HEK293T (cell line): Measurements from ENCODE around the gene DNAH12.
"Not testable (repeated sequence)": the region's sequence is repeated elsewhere in the genome, so short reads cannot be mapped to it uniquely, and the experiment has no call there.

ENCODE experiments used
- ARNT ChIP-seq: fragments of 450-650 bp; IDR thresholded peaks from 2 replicates; pipeline ENCODE4 v1.6.1; 2017; ENCODE audit warnings: mild to moderate bottlenecking
- FOXA1 ChIP-seq: fragments of 450-650 bp; IDR thresholded peaks from 2 replicates; pipeline ENCODE4 v1.6.1; 2016; ENCODE audit warnings: mild to moderate bottlenecking
- HDGF ChIP-seq: fragments of 450-650 bp; IDR thresholded peaks from 2 replicates; pipeline ENCODE4 v1.6.1; 2017; ENCODE audit warnings: antibody characterized with exemption, borderline replicate concordance
- NFRKB ChIP-seq: fragments of 450-650 bp; IDR thresholded peaks from 2 replicates; pipeline ENCODE4 v1.6.1; 2016; ENCODE audit warnings: mild to moderate bottlenecking, moderate library complexity
- SP1 ChIP-seq: fragments of 450-650 bp; IDR thresholded peaks from 2 replicates; pipeline ENCODE4 v1.6.1; 2017
- SUZ12 ChIP-seq: fragments of 450-650 bp; IDR thresholded peaks from 2 replicates; pipeline ENCODE4 v1.6.1; 2016; ENCODE audit warnings: mild to moderate bottlenecking

DNA sequence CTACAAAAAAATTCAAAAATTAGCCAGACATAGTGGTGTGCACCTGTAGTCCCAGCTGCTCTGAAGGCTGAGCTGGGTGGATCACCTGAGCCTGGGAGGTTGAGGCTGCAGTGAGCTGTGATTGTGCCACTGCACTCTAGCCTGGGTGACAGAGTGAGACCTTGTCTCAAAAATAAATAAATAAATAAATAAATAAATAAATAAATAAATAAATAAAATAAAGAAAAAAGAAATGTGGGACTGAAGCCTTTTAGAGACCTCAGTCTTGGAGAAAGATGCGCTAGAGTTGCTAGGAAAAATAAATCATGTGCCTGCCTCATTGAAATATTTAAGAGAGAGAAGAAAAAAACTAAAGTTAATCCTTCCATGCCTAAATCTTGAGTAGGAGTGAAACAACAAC, 187.9 kb downstream of the DNAH12 start:
- not testable (repeated sequence) for TF ChIP-seq NFRKB, SUZ12, ARNT, HDGF, FOXA1, SP1
